SK-N-SH treated with all-trans-retinoic acid at 6 μM for 48 hours (cell line): ENCODE data around the gene GATA6.

Experiments used
- ATAC-seq: fragments of 200-7000 bp; cut with Tn5 transposase; 3 replicates; pipeline ENCODE4 v1.9.1; 2020; ENCODE audit warnings: mild to moderate bottlenecking, moderate library complexity
- ARNTL ChIP-seq: fragments of 450-650 bp; formaldehyde crosslinking; IDR thresholded peaks from 2 replicates; pipeline ENCODE4 v1.5.0; 2020; ENCODE audit warnings: low read depth, mild to moderate bottlenecking, moderate library complexity, borderline replicate concordance
- BACH2 ChIP-seq: fragments of 250-450 bp; sonication (Bioruptor Pico); IDR thresholded peaks from 2 replicates; pipeline ENCODE4 v1.9.0; 2021; ENCODE audit warnings: mild to moderate bottlenecking, borderline replicate concordance
- CREB5 ChIP-seq: fragments of 250-450 bp; sonication (Bioruptor Pico); IDR thresholded peaks from 2 replicates; pipeline ENCODE4 v1.5.1; 2020; ENCODE audit warnings: low read depth, mild to moderate bottlenecking, moderate library complexity
- ESRRG ChIP-seq: fragments of 250-450 bp; sonication (Bioruptor Pico); IDR thresholded peaks from 2 replicates; pipeline ENCODE4 v1.6.1; 2021; ENCODE audit warnings: mild to moderate bottlenecking
- GLIS3 ChIP-seq: fragments of 250-450 bp; sonication (Bioruptor Pico); IDR thresholded peaks from 2 replicates; pipeline ENCODE4 v1.5.0; 2020; ENCODE audit warnings: mild to moderate bottlenecking, moderate library complexity
- ISL1 ChIP-seq: fragments of 250-450 bp; sonication (Bioruptor Pico); IDR thresholded peaks from 2 replicates; pipeline ENCODE4 v2.1.2; 2022; ENCODE audit warnings: mild to moderate bottlenecking, moderate library complexity
- OSR1 ChIP-seq: fragments of 250-450 bp; sonication (Bioruptor Pico); IDR thresholded peaks from 2 replicates; pipeline ENCODE4 v1.8.0; 2022; ENCODE audit warnings: moderate library complexity, mild to moderate bottlenecking, inconsistent platforms
- PATZ1 ChIP-seq: fragments of 250-450 bp; sonication (Bioruptor Pico); IDR thresholded peaks from 2 replicates; pipeline ENCODE4 v1.8.0; 2020; ENCODE audit warnings: mild to moderate bottlenecking, moderate library complexity, borderline replicate concordance
- PPARA ChIP-seq: fragments of 250-450 bp; sonication (Bioruptor Pico); IDR thresholded peaks from 2 replicates; pipeline ENCODE4 v1.5.0; 2020; ENCODE audit warnings: mild to moderate bottlenecking, borderline replicate concordance
- RARB ChIP-seq: fragments of 250-450 bp; sonication (Bioruptor Pico); IDR thresholded peaks from 2 replicates; pipeline ENCODE4 v1.8.0; 2021; ENCODE audit warnings: mild to moderate bottlenecking, moderate library complexity
- SNAI2 ChIP-seq: fragments of 250-450 bp; sonication (Bioruptor Pico); IDR thresholded peaks from 2 replicates; pipeline ENCODE4 v1.5.0; 2020; ENCODE audit warnings: mild to moderate bottlenecking, moderate library complexity
- TCF4 ChIP-seq: fragments of 250-450 bp; sonication (Bioruptor Pico); IDR thresholded peaks from 2 replicates; pipeline ENCODE4 v1.8.0; 2021; ENCODE audit warnings: mild to moderate bottlenecking, moderate library complexity, borderline replicate concordance
- TOX ChIP-seq: fragments of 250-450 bp; sonication (Bioruptor Pico); IDR thresholded peaks from 2 replicates; pipeline ENCODE4 v1.8.0; 2021; ENCODE audit warnings: mild to moderate bottlenecking, moderate library complexity, borderline replicate concordance
- TSHZ2 ChIP-seq: fragments of 250-450 bp; sonication (Bioruptor Pico); IDR thresholded peaks from 2 replicates; pipeline ENCODE4 v1.5.0; 2020; ENCODE audit warnings: mild to moderate bottlenecking, moderate library complexity
- ZC3H10 ChIP-seq: fragments of 250-450 bp; sonication (Bioruptor Pico); IDR thresholded peaks from 2 replicates; pipeline ENCODE4 v1.5.1; 2021; ENCODE audit warnings: mild to moderate bottlenecking, moderate library complexity
- ZFP3 ChIP-seq: fragments of 250-450 bp; sonication (Bioruptor Pico); IDR thresholded peaks from 2 replicates; pipeline ENCODE4 v1.5.0; 2020; ENCODE audit warnings: mild to moderate bottlenecking, moderate library complexity
- ZFP30 ChIP-seq: fragments of 450-650 bp; formaldehyde crosslinking; IDR thresholded peaks from 2 replicates; pipeline ENCODE4 v1.5.0; 2022; ENCODE audit warnings: mild to moderate bottlenecking, moderate library complexity
- ZNF565 ChIP-seq: fragments of 450-650 bp; formaldehyde crosslinking; conservative IDR thresholded peaks from 2 replicates; pipeline ENCODE4 v1.5.0; 2020; ENCODE audit warnings: low read depth, mild to moderate bottlenecking, moderate library complexity
- ZNF70 ChIP-seq: fragments of 450-650 bp; formaldehyde crosslinking; IDR thresholded peaks from 2 replicates; pipeline ENCODE4 v1.5.0; 2020; ENCODE audit warnings: mild to moderate bottlenecking, moderate library complexity
- ZNF8 ChIP-seq: fragments of 450-650 bp; formaldehyde crosslinking; IDR thresholded peaks from 2 replicates; pipeline ENCODE4 v1.5.0; 2020; ENCODE audit warnings: mild to moderate bottlenecking, moderate library complexity
- TF ChIP-seq, protein P1 (sequence below): fragments of 250-450 bp; sonication (Bioruptor Pico); IDR thresholded peaks from 2 replicates; pipeline ENCODE4 v1.5.1; 2021; ENCODE audit warnings: mild to moderate bottlenecking, moderate library complexity
- TF ChIP-seq, protein P2 (sequence below): fragments of 250-450 bp; sonication (Bioruptor Pico); IDR thresholded peaks from 2 replicates; pipeline ENCODE4 v1.8.0; 2021; ENCODE audit warnings: low read depth, mild to moderate bottlenecking, moderate library complexity, borderline replicate concordance

Gene GATA6

GRCh38 chr18:22213333-22213973 lies 44.1 kb downstream of the GATA6 start (continued):
- no peak for TF ChIP-seq TSHZ2 (CRISPR knock-in tag)
- TF ChIP-seq ZFP30 (CRISPR knock-in tag): no peak
- no peak for TF ChIP-seq ZNF8 (CRISPR knock-in tag)
- TF ChIP-seq SNAI2: no peak
- TF ChIP-seq ZC3H10 (CRISPR knock-in tag): no peak
- TF ChIP-seq, protein P1, sequence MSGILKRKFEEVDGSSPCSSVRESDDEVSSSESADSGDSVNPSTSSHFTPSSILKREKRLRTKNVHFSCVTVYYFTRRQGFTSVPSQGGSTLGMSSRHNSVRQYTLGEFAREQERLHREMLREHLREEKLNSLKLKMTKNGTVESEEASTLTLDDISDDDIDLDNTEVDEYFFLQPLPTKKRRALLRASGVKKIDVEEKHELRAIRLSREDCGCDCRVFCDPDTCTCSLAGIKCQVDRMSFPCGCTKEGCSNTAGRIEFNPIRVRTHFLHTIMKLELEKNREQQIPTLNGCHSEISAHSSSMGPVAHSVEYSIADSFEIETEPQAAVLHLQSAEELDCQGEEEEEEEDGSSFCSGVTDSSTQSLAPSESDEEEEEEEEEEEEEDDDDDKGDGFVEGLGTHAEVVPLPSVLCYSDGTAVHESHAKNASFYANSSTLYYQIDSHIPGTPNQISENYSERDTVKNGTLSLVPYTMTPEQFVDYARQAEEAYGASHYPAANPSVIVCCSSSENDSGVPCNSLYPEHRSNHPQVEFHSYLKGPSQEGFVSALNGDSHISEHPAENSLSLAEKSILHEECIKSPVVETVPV (CRISPR knock-in tag): no peak

GRCh38 chr18:22214731-22215528 lies 45.5 kb downstream of the GATA6 start:
- ATAC-seq: no peak
- no peak for TF ChIP-seq ZFP3 (CRISPR knock-in tag)
- no peak for TF ChIP-seq TSHZ2 (CRISPR knock-in tag)
- no peak for TF ChIP-seq PATZ1
- no peak for TF ChIP-seq OSR1
- TF ChIP-seq RARB (CRISPR knock-in tag): no peak
- TF ChIP-seq TOX (CRISPR knock-in tag): no peak
- TF ChIP-seq ISL1 (CRISPR knock-in tag): no peak
- no peak for TF ChIP-seq ESRRG (CRISPR knock-in tag)
- TF ChIP-seq GLIS3: no peak
- no peak for TF ChIP-seq BACH2 (CRISPR knock-in tag)
- no peak for TF ChIP-seq TCF4 (CRISPR knock-in tag)
- TF ChIP-seq ZNF70 (CRISPR knock-in tag): no peak
- TF ChIP-seq ZNF8 (CRISPR knock-in tag): no peak
- no peak for TF ChIP-seq ZNF565 (CRISPR knock-in tag)
- no peak for TF ChIP-seq ARNTL
- no peak for TF ChIP-seq ZFP30 (CRISPR knock-in tag)
- no peak for TF ChIP-seq CREB5 (CRISPR knock-in tag)
- no peak for TF ChIP-seq SNAI2
- no peak for TF ChIP-seq PPARA
- TF ChIP-seq, protein P2, sequence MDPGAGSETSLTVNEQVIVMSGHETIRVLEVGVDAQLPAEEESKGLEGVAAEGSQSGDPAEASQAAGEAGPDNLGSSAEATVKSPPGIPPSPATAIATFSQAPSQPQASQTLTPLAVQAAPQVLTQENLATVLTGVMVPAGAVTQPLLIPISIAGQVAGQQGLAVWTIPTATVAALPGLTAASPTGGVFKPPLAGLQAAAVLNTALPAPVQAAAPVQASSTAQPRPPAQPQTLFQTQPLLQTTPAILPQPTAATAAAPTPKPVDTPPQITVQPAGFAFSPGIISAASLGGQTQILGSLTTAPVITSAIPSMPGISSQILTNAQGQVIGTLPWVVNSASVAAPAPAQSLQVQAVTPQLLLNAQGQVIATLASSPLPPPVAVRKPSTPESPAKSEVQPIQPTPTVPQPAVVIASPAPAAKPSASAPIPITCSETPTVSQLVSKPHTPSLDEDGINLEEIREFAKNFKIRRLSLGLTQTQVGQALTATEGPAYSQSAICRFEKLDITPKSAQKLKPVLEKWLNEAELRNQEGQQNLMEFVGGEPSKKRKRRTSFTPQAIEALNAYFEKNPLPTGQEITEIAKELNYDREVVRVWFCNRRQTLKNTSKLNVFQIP (CRISPR knock-in tag): no peak
